Right lobe of liver (tissue), 4 donors: ENCODE measurements around the gene DDOST.

Source experiments
- POLR2A ChIP-seq: fragments of 450-650 bp; IDR thresholded peaks from one replicate; pipeline ENCODE4 v1.6.1; 2017; ENCODE audit warnings: antibody characterized with exemption, mild to moderate bottlenecking
- TF ChIP-seq, protein P1 (sequence below), 4 donors: fragments of 200-600 bp in 3 of 4; fragments of 450-650 bp in 1 of 4; IDR thresholded peaks; one replicate each; pipeline versions ENCODE4 v1.5.1 to v1.8.0; 2016 to 2022; ENCODE audit warnings: antibody characterized with exemption in 4 of 4, mild to moderate bottlenecking in 2 of 4
- donor health status: DM: no; HTN: no; CAD: no.
- donor health status: DM: no; HTN: no; CAD: no.
- donor health status: DM: no; HTN: yes; CAD: no.

DNA sequence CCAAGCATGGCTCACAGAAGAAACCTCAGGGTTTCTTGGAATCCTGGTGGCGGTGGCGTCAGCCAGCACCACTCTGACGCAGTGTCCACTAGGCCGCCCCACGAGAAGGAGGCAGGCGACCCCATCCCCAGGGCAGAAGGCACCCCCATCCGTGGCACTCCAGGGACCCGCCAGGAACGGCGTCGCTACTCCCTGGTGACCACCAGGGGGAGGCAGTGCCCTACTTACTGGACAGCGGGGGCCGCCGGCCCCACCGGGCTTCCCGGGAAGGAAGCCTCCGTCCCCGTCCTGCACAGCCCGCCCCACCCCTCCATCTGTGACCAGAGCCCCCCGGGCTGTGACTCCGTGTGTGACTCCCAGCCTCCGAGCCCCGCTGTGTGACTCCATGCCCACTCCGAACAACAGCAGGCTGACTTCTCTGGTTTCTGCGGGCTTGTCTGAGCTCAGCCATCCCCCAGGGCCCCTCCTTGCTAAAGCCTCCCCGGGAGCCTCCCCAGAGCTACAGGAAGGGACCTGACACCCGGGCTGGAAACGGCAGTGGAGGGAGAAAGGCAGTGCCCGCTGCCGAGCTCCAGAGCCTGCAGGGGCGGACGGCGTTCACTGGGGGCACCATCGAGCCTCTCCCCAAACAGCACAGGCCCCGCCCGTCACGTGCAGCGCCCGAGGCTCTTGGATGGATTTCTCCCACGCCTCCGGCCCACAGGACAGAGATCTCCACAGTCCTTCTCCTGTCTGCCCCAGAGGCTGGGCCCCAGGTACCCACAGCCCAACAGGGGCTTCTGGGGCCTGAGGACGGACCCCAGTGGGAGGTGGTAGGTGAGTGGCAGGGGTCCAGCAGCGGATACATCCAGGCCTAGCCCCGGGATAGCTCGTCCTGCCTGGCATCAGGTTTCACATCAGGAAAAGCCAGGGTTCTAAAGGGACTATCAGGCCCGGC, 35.5 kb upstream of the DDOST start:
- peak; percentile 24 for TF ChIP-seq POLR2A
- TF ChIP-seq, protein P1, sequence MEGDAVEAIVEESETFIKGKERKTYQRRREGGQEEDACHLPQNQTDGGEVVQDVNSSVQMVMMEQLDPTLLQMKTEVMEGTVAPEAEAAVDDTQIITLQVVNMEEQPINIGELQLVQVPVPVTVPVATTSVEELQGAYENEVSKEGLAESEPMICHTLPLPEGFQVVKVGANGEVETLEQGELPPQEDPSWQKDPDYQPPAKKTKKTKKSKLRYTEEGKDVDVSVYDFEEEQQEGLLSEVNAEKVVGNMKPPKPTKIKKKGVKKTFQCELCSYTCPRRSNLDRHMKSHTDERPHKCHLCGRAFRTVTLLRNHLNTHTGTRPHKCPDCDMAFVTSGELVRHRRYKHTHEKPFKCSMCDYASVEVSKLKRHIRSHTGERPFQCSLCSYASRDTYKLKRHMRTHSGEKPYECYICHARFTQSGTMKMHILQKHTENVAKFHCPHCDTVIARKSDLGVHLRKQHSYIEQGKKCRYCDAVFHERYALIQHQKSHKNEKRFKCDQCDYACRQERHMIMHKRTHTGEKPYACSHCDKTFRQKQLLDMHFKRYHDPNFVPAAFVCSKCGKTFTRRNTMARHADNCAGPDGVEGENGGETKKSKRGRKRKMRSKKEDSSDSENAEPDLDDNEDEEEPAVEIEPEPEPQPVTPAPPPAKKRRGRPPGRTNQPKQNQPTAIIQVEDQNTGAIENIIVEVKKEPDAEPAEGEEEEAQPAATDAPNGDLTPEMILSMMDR (IDR thresholded peaks at IDR 0.05): peak; percentile 82 to 93 (median 89)
